ENCODE measurements around the gene SYK.
A peak's percentile ranks its signal among the peaks of the same experiment; 100 is the strongest.

SYK gene

DNA sequence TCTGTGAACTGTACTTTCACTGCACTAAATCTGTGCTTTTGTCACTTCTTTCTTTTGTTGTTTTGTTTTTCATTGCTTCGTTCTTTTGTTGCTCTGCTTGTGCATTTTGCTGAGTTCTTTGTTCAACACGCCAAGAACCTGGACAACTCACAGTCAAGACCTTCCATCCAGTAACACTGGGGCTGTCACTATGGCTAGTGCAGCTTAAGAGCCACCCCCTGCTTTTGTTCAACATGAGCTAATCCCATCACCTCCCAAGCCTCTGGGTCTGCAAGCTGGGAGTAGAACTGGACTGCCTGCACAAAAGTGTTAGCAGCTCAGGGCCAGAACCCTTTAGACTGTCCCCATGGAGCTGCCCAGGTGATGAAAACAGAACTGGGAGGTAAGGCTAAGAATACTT, 143.7 kb downstream of the SYK start (continued):
- TF ChIP-seq ZNF148 (tag by site-specific recombination; IDR thresholded peaks at IDR 0.05; ENCODE audit: borderline replicate concordance), result no peak
- TF ChIP-seq, protein P1, sequence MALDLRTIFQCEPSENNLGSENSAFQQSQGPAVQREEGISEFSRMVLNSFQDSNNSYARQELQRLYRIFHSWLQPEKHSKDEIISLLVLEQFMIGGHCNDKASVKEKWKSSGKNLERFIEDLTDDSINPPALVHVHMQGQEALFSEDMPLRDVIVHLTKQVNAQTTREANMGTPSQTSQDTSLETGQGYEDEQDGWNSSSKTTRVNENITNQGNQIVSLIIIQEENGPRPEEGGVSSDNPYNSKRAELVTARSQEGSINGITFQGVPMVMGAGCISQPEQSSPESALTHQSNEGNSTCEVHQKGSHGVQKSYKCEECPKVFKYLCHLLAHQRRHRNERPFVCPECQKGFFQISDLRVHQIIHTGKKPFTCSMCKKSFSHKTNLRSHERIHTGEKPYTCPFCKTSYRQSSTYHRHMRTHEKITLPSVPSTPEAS (tag by site-specific recombination; IDR thresholded peaks at IDR 0.05), result no peak
- TF ChIP-seq, protein P2, sequence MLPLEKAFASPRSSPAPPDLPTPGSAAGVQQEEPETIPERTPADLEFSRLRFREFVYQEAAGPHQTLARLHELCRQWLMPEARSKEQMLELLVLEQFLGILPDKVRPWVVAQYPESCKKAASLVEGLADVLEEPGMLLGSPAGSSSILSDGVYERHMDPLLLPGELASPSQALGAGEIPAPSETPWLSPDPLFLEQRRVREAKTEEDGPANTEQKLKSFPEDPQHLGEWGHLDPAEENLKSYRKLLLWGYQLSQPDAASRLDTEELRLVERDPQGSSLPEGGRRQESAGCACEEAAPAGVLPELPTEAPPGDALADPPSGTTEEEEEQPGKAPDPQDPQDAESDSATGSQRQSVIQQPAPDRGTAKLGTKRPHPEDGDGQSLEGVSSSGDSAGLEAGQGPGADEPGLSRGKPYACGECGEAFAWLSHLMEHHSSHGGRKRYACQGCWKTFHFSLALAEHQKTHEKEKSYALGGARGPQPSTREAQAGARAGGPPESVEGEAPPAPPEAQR (tag by site-specific recombination; IDR thresholded peaks at IDR 0.05), result no peak
- TF ChIP-seq EGR2 (tag by site-specific recombination; IDR thresholded peaks at IDR 0.05; ENCODE audit: low read depth), result no peak
- no peak for TF ChIP-seq ZNF624 (tag by site-specific recombination; IDR thresholded peaks at IDR 0.05)

GRCh38 chr9:90946982-90947381, 145.4 kb downstream of the SYK start:
- no peaks in the 10 kb centered on the region for H3K9me3 ChIP-seq (ENCODE audit: control insufficient read depth, insufficient read depth, low read depth, low read length)
- POLR2A ChIA-PET, result no interaction called here
- H3K27ac ChIP-seq (ENCODE audit: extremely low read depth, low read depth, low read length), result no peak overlapping the region
- TF ChIP-seq ZEB2 (tag by site-specific recombination; IDR thresholded peaks at IDR 0.05) (no peak), SCRT2 (tag by site-specific recombination; IDR thresholded peaks at IDR 0.05) (peak; percentile 33; the same call in 1 of the 2 replicates)
- H3K36me3 ChIP-seq (ENCODE audit: control insufficient read depth in 2 of 2, insufficient read depth in 1 of 2, low read length in 2 of 2), result no peaks in the 10 kb centered on the region
- CTCF ChIA-PET, result no interaction called here
- no peak overlapping the region for H3K4me3 ChIP-seq (ENCODE audit: low read depth, low read length)
- H3K4me1 ChIP-seq (ENCODE audit: control insufficient read depth, insufficient read depth, low read length), result no peaks in the 10 kb centered on the region

Data from HEK293 (cell line).